Measurements from ENCODE around the gene UEVLD. TPM values are rescaled to one million over a fixed set of nuclear protein-coding genes. Genes with fewer than 3 reads are reported as not detected.

Gene UEVLD
- total RNA-seq, 3 donors from 2014 or later, result 28.5 to 54.4 (median 28.8) TPM

- no peak for DNase-seq (ENCODE audit: low spot score in 2 of 2)
- Histone ChIP-seq H3K4me1 (no peaks in the 10 kb centered on the region), H3K27ac (no peak overlapping the region), H3K4me3 (no peak overlapping the region), H3K27me3 (no peaks in the 10 kb centered on the region), H3K36me3 (no peaks in the 10 kb centered on the region), H3K9me3 (no peaks in the 10 kb centered on the region)
- TF ChIP-seq, protein P1, sequence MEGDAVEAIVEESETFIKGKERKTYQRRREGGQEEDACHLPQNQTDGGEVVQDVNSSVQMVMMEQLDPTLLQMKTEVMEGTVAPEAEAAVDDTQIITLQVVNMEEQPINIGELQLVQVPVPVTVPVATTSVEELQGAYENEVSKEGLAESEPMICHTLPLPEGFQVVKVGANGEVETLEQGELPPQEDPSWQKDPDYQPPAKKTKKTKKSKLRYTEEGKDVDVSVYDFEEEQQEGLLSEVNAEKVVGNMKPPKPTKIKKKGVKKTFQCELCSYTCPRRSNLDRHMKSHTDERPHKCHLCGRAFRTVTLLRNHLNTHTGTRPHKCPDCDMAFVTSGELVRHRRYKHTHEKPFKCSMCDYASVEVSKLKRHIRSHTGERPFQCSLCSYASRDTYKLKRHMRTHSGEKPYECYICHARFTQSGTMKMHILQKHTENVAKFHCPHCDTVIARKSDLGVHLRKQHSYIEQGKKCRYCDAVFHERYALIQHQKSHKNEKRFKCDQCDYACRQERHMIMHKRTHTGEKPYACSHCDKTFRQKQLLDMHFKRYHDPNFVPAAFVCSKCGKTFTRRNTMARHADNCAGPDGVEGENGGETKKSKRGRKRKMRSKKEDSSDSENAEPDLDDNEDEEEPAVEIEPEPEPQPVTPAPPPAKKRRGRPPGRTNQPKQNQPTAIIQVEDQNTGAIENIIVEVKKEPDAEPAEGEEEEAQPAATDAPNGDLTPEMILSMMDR (IDR thresholded peaks at IDR 0.05), result no peak
- TF ChIP-seq POLR2A (IDR thresholded peaks at IDR 0.05), result no peak
- TF ChIP-seq POLR2AphosphoS5 (IDR thresholded peaks at IDR 0.05), result no peak
- intact Hi-C loops (cut with DNase I; ENCODE audit: low total_unique reads), result no loop called here
Observed at GRCh38 chr11:18534245-18534644, 54.3 kb downstream of the UEVLD start.

DNA sequence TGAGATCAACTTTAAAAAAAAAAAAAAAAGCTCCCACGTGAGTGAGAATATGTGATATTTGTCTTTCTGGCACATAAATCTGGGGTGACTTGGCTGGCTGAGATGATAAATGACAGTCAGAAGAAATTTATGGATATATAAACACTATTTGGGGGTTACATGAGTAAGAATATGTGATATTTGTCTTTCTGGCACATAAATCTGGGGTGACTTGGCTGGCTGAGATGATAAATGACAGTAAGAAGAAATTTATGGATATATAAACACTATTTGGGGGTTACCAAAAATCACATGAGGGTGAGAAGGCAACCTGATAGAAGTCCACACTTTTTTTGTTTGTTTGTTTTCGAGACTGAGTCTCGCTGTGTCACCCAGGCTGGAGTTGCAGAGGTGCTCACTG, 55.2 kb downstream of the UEVLD start:
- intact Hi-C loops (cut with DNase I; ENCODE audit: low total_unique reads), result no loop called here
- no peaks in the 10 kb centered on the region for H3K36me3 ChIP-seq

DNA sequence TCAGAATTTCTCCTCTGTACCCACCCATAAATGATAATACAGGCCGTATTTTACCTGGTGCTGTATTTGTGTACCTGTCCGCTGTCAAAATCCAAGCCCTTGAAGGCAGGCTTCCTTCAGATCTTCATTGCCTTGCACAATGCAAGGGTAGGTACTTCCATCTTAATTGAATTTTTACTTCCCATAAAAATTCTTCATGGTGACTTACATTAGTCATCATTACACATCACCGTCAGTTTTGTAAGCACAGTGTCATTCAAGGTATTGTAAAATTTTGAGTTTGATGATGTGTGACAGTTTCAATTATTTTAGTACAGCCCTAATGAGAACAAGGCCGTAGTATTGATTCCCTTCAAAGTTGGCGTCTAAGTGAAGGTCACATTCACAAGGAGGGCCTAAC, 61.0 kb downstream of the UEVLD start:
- Histone ChIP-seq H3K27me3 (no peaks in the 10 kb centered on the region), H3K4me1 (no peaks in the 10 kb centered on the region), H3K9me3 (no peaks in the 10 kb centered on the region), H3K4me3 (peak overlapping the region; percentile 84 to 97 (median 86)), H3K27ac (peak overlapping the region; percentile 91 to 98), H3K36me3 (no peaks in the 10 kb centered on the region)
- DNase-seq (ENCODE audit: low spot score in 2 of 2), result no peak
- TF ChIP-seq POLR2A (IDR thresholded peaks at IDR 0.05), result no peak
- TF ChIP-seq POLR2AphosphoS5 (IDR thresholded peaks at IDR 0.05), result no peak
- TF ChIP-seq, protein P1 (IDR thresholded peaks at IDR 0.05), result no peak
- intact Hi-C loops (cut with DNase I; ENCODE audit: low total_unique reads), result loop anchor here (5.0 kb wide), 1 partner anchor 205 kb away; the partner anchor contains the start of genes GTF2H1 and HPS5

More for the DNA sequence above, 55.2 kb downstream of the UEVLD start:
- Histone ChIP-seq H3K27me3 (no peaks in the 10 kb centered on the region), H3K9me3 (no peaks in the 10 kb centered on the region), H3K4me3 (no peak overlapping the region), H3K27ac (no peak overlapping the region), H3K4me1 (no peaks in the 10 kb centered on the region)
- DNase-seq (ENCODE audit: low spot score in 2 of 2), result no peak
- no peak for TF ChIP-seq POLR2A (IDR thresholded peaks at IDR 0.05)
- no peak for TF ChIP-seq POLR2AphosphoS5 (IDR thresholded peaks at IDR 0.05)
- TF ChIP-seq, protein P1 (IDR thresholded peaks at IDR 0.05), result no peak

DNA sequence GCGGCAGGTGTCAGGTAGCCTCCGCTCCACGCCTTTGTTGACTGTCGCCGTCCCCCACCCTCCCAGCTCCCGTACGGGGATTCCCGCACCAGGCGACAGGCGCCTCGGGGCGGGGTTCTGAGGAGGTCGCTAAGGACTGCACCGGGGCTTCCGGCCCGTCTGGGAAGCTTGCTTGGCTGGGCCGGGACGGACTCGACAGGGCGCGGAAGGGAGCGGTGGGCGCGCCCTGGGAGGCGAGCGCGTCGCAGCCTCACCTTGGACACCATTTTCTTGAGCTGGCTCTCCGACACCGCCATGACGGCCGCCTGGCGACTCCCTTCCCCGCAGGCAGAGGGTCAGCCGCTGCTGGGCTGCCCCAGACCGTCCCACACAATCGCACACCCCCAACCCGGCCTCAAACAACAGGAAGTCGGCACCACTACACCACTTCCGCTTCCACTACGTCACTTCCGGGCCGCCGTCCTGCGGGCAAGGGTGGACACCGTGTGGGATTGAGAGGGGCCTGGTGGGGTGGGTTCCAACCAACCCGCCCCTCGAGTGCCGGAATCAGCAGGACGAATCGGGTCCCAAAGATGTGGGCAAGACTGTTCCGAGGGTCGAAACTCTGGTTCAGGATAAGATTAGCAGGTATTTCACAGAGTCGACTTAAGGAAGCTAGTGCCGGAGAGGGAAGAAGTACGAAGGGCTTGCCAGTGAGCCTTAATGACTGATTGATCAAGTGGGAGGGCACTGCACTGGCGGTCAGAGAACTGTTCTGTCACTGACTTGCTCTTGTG, 61.8 kb downstream of the UEVLD start, which contains the start of gene TSG101:
TSG101 (minus strand) TSS at position 422 of the 776 bp plus-strand sequence; CDS start at position 296, 126 bp downstream.
- H3K36me3 ChIP-seq, result no peaks in the 10 kb centered on the region
- H3K4me1 ChIP-seq, result no peaks in the 10 kb centered on the region
- no peaks in the 10 kb centered on the region for H3K9me3 ChIP-seq
- H3K27me3 ChIP-seq, result no peaks in the 10 kb centered on the region
- TF ChIP-seq, protein P1 (IDR thresholded peaks at IDR 0.05), result no peak
- TF ChIP-seq POLR2A (IDR thresholded peaks at IDR 0.05) (peak; percentile 80), POLR2AphosphoS5 (IDR thresholded peaks at IDR 0.05) (peak; percentile 96 to 98 (median 97))
- peak within 1 kb of the TSS; percentile 91 to 98 for H3K27ac ChIP-seq
- H3K4me3 ChIP-seq, result peak within 1 kb of the TSS; percentile 84 to 97 (median 86)
- peak; percentile 88 to 93 for DNase-seq (ENCODE audit: low spot score in 2 of 2)
- intact Hi-C loops (cut with DNase I; ENCODE audit: low total_unique reads), result loop anchor here (5.0 kb wide), 1 partner anchor 204 kb away; the partner anchor contains the start of genes GTF2H1 and HPS5

- intact Hi-C loops (cut with DNase I; ENCODE audit: low total_unique reads), result loop anchor here (5.0 kb wide), 1 partner anchor 204 kb away; the partner anchor contains the start of genes GTF2H1 and HPS5
- Histone ChIP-seq H3K36me3 (no peaks in the 10 kb centered on the region), H3K4me1 (no peaks in the 10 kb centered on the region), H3K27me3 (no peaks in the 10 kb centered on the region), H3K9me3 (no peaks in the 10 kb centered on the region), H3K27ac (peak overlapping the region; percentile 91 to 98), H3K4me3 (peak overlapping the region; percentile 84 to 97 (median 86))
- DNase-seq (ENCODE audit: low spot score in 2 of 2), result no peak
- TF ChIP-seq, protein P1 (IDR thresholded peaks at IDR 0.05), result no peak
- TF ChIP-seq POLR2A (IDR thresholded peaks at IDR 0.05), result no peak
- TF ChIP-seq POLR2AphosphoS5 (IDR thresholded peaks at IDR 0.05), result no peak
Observed at GRCh38 chr11:18526130-18526520, 62.4 kb downstream of the UEVLD start.
